CD14-positive monocyte (primary cell): ENCODE measurements around the gene GNAS. TPM values are rescaled to one million over a fixed set of nuclear protein-coding genes. Genes with fewer than 3 reads are reported as not detected.

Source experiments
- DNase-seq, 3 donors: peaks; one replicate each; pipeline ENCODE4 v3.0.0-alpha.2; 2011 to 2022
- H2AFZ ChIP-seq: 2 replicates; pipeline ENCODE4 v1.6.0; 2012; ENCODE audit warnings: mild to moderate bottlenecking, low read depth, low read length, inconsistent platforms; ENCODE audit not compliant: insufficient read depth, poor library complexity, severe bottlenecking
- H3K27ac ChIP-seq, 2 donors: 1 replicate in 1 of 2; 2 replicates in 1 of 2; pipeline ENCODE4 v1.5.1; 2012 to 2013; ENCODE audit warnings: low read length in 2 of 2, control low read depth in 1 of 2, inconsistent platforms in 1 of 2, low read depth in 1 of 2, mild to moderate bottlenecking in 1 of 2
- H3K27me3 ChIP-seq, 2 donors: one replicate each; pipeline versions ENCODE4 v1.6.0 to v1.6.1; 2011 to 2013; ENCODE audit warnings: low read length in 2 of 2; ENCODE audit not compliant: control insufficient read depth in 2 of 2, insufficient read depth in 2 of 2
- H3K36me3 ChIP-seq, 2 donors: replicated peaks in 1 of 2; 1 replicate in 1 of 2; 2 replicates in 1 of 2; pipeline versions ENCODE4 v1.5.1 to v1.6.1; 2012 to 2013; ENCODE audit warnings: low read length in 2 of 2, control low read depth in 1 of 2, inconsistent platforms in 1 of 2, mild to moderate bottlenecking in 1 of 2; ENCODE audit not compliant: insufficient read depth in 2 of 2, control insufficient read depth in 1 of 2
- H3K4me1 ChIP-seq, 2 donors: 1 replicate in 1 of 2; 2 replicates in 1 of 2; pipeline versions ENCODE4 v1.5.1 to v1.6.1; 2012 to 2013; ENCODE audit warnings: low read length in 2 of 2, control low read depth in 1 of 2, inconsistent platforms in 1 of 2, mild to moderate bottlenecking in 1 of 2, moderate library complexity in 1 of 2; ENCODE audit not compliant: insufficient read depth in 2 of 2, control insufficient read depth in 1 of 2
- H3K4me2 ChIP-seq: replicated peaks from 2 replicates; pipeline ENCODE3; 2012; ENCODE audit warnings: low read length, moderate library complexity, mild to moderate bottlenecking; ENCODE audit not compliant: poor library complexity, severe bottlenecking; ENCODE audit errors: extremely low read depth
- H3K4me3 ChIP-seq, 3 experiments: fragments of 200-600 bp in 1 of 3; sonication (generic) in 1 of 3; replicated peaks in 1 of 3; 1 replicate in 2 of 3; 2 replicates in 1 of 3; pipeline ENCODE4 v1.5.1; 2011 to 2013; ENCODE audit warnings: low read length in 3 of 3, mild to moderate bottlenecking in 3 of 3, control low read depth in 2 of 3, low read depth in 2 of 3, inconsistent platforms in 1 of 3, moderate library complexity in 1 of 3
- H3K79me2 ChIP-seq: 2 replicates; pipeline ENCODE4 v1.6.0; 2012; ENCODE audit warnings: mild to moderate bottlenecking, control low read depth, inconsistent platforms, low read length, moderate library complexity; ENCODE audit not compliant: insufficient read depth
- H3K9ac ChIP-seq: 2 replicates; pipeline ENCODE4 v1.6.0; 2017; ENCODE audit warnings: low read length, mild to moderate bottlenecking; ENCODE audit not compliant: insufficient read depth, poor library complexity, severe bottlenecking
- H3K9me3 ChIP-seq, 2 donors: replicated peaks in 1 of 2; 1 replicate in 1 of 2; 2 replicates in 1 of 2; pipeline versions ENCODE4 v1.5.1 to v1.6.1; 2012 to 2013; ENCODE audit warnings: low read length in 2 of 2, control low read depth in 1 of 2; ENCODE audit not compliant: control insufficient read depth in 1 of 2, insufficient read depth in 1 of 2
- H4K20me1 ChIP-seq: 2 replicates; pipeline ENCODE4 v1.6.0; 2012; ENCODE audit warnings: mild to moderate bottlenecking, low read length, control low read depth, moderate library complexity; ENCODE audit not compliant: insufficient read depth
- H3K27ac Mint-ChIP-seq, 7 donors: one replicate each; pipeline ENCODE4 v1.8.0; 2020; ENCODE audit warnings: mild to moderate bottlenecking in 7 of 7, mixed read lengths in 7 of 7, moderate library complexity in 6 of 7, inconsistent platforms in 2 of 7
- H3K27me3 Mint-ChIP-seq, 3 donors: one replicate each; pipeline ENCODE4 v1.8.0; 2021 to 2022; ENCODE audit warnings: low read depth in 3 of 3, mild to moderate bottlenecking in 3 of 3, mixed read lengths in 3 of 3, moderate library complexity in 3 of 3, inconsistent platforms in 1 of 3
- H3K36me3 Mint-ChIP-seq, 2 donors: one replicate each; pipeline ENCODE4 v1.8.0; 2020; ENCODE audit warnings: mixed read lengths in 2 of 2, inconsistent platforms in 1 of 2, mild to moderate bottlenecking in 1 of 2
- H3K4me1 Mint-ChIP-seq: one replicate; pipeline ENCODE4 v1.8.0; 2020; ENCODE audit warnings: mild to moderate bottlenecking, mixed read lengths
- H3K4me3 Mint-ChIP-seq, 2 donors: one replicate each; pipeline ENCODE4 v1.8.0; 2020; ENCODE audit warnings: mild to moderate bottlenecking in 2 of 2, mixed read lengths in 2 of 2, moderate library complexity in 1 of 2
- H3K9me3 Mint-ChIP-seq, 7 donors: one replicate each; pipeline ENCODE4 v1.8.0; 2020 to 2022; ENCODE audit warnings: mixed read lengths in 7 of 7, mild to moderate bottlenecking in 6 of 7, moderate library complexity in 6 of 7, inconsistent platforms in 2 of 7
- WGBS: methylation state at CpG from one replicate; pipeline ENCODE4 v1.1.5; 2013; ENCODE audit warnings: missing lambda C conversion rate; ENCODE audit not compliant: insufficient coverage; 5-methylcytosine and 5-hydroxymethylcytosine counted together
- intact Hi-C, 2 donors: fragments of 100-400 bp; cut with micrococcal nuclease; formaldehyde crosslinking; loops; one replicate each; pipeline versions ENCODE4 v1.15.0 to v1.15.1; 2023
- polyA plus RNA-seq, 3 donors: library from polyadenylated mRNA; depleted of rRNA in 1 of 3; unstranded in 2 of 3; stranded (reverse) in 1 of 3; fragments of 300-500 nt in 2 of 3; fragments of >200 nt in 1 of 3; fragmentation: Illumina TruSeq in 2 of 3; gene quantifications; 1 replicate in 2 of 3; 2 replicates in 1 of 3; pipeline ENCODE4 v1.2.3, GENCODE V29; 2012 to 2021
- TF ChIP-seq, protein P1 (sequence below): fragments of 200-600 bp; IDR thresholded peaks from one replicate; pipeline ENCODE4 v1.8.0; 2022; ENCODE audit warnings: antibody characterized with exemption, mild to moderate bottlenecking

GNAS gene
- polyA plus RNA-seq, 3 donors, result 109 to 1,105 (median 124) TPM

DNA sequence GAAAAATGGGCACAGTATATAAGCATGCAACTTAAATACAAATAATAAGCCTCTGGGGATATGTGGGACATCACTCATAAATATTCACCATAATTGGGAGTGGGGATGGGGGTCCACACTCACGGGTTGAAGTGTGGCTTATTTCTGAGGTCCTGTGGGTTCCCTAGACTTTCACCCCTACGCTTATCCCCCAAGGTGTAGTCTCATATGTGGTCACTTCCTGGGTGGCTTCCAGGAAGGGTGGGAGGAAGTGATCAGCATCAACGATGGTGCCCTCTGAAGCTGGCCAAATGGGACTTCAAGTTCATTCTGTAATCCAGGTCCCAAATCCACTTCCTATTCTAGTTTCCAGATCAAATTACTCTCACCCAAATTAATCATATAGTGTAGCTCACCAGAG lies 59.5 kb downstream of the GNAS start:
- H2AFZ ChIP-seq, result no peak overlapping the region
- peaks cover 8% of the 10 kb centered on the region for H3K79me2 ChIP-seq
- Mint-ChIP-seq H3K36me3 (peaks cover 33 to 39% of the 10 kb centered on the region in 2 donors), H3K27ac (peak overlapping the region in 1 of 7 donors; percentile 58), H3K9me3 (no peaks in the 10 kb centered on the region), H3K4me3 (no peak overlapping the region), H3K27me3 (peaks cover 0 to 3% (median 0%) of the 10 kb centered on the region in 3 donors), H3K4me1 (peaks cover 28% of the 10 kb centered on the region)
- TF ChIP-seq, protein P1, sequence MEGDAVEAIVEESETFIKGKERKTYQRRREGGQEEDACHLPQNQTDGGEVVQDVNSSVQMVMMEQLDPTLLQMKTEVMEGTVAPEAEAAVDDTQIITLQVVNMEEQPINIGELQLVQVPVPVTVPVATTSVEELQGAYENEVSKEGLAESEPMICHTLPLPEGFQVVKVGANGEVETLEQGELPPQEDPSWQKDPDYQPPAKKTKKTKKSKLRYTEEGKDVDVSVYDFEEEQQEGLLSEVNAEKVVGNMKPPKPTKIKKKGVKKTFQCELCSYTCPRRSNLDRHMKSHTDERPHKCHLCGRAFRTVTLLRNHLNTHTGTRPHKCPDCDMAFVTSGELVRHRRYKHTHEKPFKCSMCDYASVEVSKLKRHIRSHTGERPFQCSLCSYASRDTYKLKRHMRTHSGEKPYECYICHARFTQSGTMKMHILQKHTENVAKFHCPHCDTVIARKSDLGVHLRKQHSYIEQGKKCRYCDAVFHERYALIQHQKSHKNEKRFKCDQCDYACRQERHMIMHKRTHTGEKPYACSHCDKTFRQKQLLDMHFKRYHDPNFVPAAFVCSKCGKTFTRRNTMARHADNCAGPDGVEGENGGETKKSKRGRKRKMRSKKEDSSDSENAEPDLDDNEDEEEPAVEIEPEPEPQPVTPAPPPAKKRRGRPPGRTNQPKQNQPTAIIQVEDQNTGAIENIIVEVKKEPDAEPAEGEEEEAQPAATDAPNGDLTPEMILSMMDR, result no peak
- peaks cover 29 to 34% of the 10 kb centered on the region in 2 donors for H3K36me3 ChIP-seq
- WGBS, result no CpG with 5 or more reads among the region's 3 CpGs
- no peaks in the 10 kb centered on the region for H3K9me3 ChIP-seq
- no peaks in the 10 kb centered on the region for H4K20me1 ChIP-seq
- H3K27ac ChIP-seq, result no peak overlapping the region
- peaks cover 17 to 19% of the 10 kb centered on the region in 2 donors for H3K4me1 ChIP-seq
- H3K4me2 ChIP-seq, result no peak overlapping the region
- no peak overlapping the region for H3K9ac ChIP-seq
- DNase-seq, result no peak
- intact Hi-C loops, result no loop called here
- no peaks in the 10 kb centered on the region for H3K27me3 ChIP-seq
- no peak overlapping the region for H3K4me3 ChIP-seq

DNA sequence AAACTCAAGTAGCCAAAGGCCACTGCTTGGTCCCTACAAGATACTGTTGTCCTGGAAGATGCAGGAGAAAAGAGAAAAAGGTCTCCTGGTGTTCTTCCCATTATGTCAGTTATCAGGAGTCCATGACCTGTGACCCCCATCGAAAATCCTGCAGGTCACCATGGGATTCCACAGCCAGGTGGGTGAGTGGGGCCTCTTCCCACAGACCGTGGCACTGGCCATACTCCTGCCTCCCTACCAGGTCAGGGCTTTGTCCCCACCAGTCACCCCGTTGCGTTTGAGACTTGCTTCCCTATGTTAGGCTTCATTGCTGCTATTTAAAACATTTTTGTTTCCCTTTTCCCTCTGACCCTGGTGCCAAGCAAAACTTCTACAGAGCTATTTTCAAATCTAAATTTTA lies 60.6 kb downstream of the GNAS start:
- WGBS, result 87% methylated on average over 4 of the region's 4 CpGs
- Mint-ChIP-seq H3K27me3 (no peaks in the 10 kb centered on the region), H3K4me3 (no peak overlapping the region), H3K9me3 (no peaks in the 10 kb centered on the region), H3K36me3 (peaks cover 33 to 36% of the 10 kb centered on the region in 2 donors), H3K4me1 (peaks cover 17% of the 10 kb centered on the region), H3K27ac (peak overlapping the region in 1 of 7 donors; percentile 63)
- H2AFZ ChIP-seq, result no peak overlapping the region
- no peaks in the 10 kb centered on the region for H3K9me3 ChIP-seq
- peaks cover 8 to 10% of the 10 kb centered on the region in 2 donors for H3K4me1 ChIP-seq
- intact Hi-C loops, result no loop called here
- no peak overlapping the region for H3K4me3 ChIP-seq
- H3K27ac ChIP-seq, result no peak overlapping the region
- H3K4me2 ChIP-seq, result no peak overlapping the region
- no peaks in the 10 kb centered on the region for H3K27me3 ChIP-seq
- no peaks in the 10 kb centered on the region for H4K20me1 ChIP-seq
- peaks cover 8% of the 10 kb centered on the region for H3K79me2 ChIP-seq
- DNase-seq, result no peak
- peaks cover 29 to 34% of the 10 kb centered on the region in 2 donors for H3K36me3 ChIP-seq
- TF ChIP-seq, protein P1, result no peak
- H3K9ac ChIP-seq, result no peak overlapping the region
